Activated CD8-positive, alpha-beta memory T cell treated with anti-CD3 and anti-CD28 coated beads for 4 hours (primary cell): Measurements from ENCODE around the gene MYO1D.
A peak's percentile ranks its signal among the peaks of the same experiment; 100 is the strongest.
"Not testable (repeated sequence)": the region's sequence is repeated elsewhere in the genome, so short reads cannot be mapped to it uniquely, and the experiment has no call there.

Experiments
- DNase-seq, 2 donors: peaks; one replicate each; pipeline ENCODE4 v3.0.0-alpha.2; 2020; ENCODE audit warnings: low read depth in 2 of 2

Gene MYO1D

DNA sequence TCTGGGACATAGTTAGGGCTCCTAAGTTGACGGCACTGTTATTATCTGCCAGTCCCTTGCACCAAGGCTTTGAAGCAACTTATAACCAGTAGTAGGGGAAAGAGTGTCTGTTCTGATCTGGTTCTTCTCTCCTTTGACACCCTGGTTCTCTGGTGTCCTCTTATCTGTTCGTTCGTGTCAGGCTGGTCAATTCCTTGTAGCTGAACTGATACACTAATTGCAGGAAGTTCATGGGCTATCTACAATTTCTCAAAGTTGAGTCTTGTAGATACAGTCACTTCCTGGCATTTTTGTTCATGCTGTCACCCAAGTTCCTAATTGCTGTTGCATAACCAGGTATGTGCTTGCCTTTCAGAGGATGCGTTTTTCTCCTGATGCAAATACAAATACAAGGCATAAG, 17.3 kb upstream of the MYO1D start:
- no peak for DNase-seq

DNA sequence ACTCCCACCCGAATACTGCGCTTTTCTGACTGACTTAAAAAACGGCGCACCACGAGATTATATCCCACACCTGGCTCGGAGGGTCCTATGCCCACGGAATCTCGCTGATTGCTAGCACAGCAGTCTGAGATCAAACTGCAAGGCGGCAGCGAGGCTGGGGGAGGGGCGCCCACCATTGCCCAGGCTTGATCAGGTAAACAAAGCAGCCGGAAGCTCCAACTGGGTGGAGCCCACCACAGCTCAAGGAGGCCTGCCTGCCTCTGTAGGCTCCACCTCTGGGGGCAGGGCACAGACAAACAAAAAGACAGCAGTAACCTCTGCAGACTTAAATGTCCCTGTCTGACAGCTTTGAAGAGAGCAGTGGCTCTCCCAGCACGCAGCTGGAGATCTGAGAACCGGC, 10.5 kb upstream of the MYO1D start:
- DNase-seq, result not testable (repeated sequence)

DNA sequence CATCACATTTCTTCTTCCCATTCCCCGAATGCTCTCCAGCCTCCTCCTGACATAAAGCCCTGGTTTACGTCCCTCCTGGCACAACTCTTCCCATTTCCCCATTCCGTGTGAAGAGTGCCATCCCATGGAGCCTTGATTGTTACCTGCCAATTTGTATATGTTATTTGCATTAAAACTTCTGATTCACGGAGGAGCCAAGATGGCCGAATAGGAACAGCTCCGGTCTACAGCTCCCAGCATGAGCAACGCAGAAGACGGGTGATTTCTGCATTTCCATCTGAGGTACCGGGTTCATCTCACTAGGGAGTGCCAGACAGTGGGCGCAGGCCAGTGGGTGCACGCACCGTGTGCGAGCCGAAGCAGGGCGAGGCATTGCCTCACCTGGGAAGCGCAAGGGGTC, 10.0 kb upstream of the MYO1D start:
- DNase-seq, result not testable (repeated sequence)

DNA sequence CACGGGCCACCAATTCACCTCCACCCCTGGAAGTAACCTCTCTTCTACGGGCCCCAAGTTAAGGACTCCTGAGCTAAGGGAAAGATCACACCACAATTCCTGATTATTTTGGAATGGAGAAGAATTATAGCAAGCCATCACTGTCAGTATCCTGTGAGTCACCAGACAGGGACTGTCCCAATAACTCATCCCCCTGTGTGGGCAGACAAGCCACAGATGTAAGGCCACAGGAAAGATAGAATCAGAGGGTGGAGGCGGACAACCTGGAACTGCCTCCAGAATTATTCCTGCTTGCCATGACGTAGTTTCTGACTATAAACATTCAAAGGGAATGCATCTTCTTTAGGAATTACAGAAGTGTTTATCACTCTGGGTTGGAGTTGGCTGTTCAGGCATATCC, 5.8 kb upstream of the MYO1D start:
- DNase-seq, result no peak

DNA sequence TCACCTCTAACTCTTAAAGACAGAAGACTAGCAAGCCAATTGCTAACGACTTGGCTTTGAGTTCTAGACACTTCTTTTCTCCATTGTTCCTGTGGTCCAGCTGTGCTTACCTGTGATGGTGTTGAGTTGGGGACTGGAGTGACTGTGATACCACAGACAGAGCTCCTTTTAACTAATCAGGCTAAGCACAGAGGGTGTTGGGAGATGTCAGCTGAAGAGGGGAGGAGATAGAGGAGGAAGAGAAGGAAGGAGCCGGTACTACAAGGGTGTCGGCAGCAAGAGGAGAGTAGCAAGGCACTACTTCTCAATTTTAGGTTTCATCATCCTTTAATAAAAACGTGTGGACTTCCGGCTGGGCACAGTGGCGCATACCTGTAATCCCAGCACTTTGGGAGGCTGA, 5.1 kb upstream of the MYO1D start:
- no peak for DNase-seq

DNA sequence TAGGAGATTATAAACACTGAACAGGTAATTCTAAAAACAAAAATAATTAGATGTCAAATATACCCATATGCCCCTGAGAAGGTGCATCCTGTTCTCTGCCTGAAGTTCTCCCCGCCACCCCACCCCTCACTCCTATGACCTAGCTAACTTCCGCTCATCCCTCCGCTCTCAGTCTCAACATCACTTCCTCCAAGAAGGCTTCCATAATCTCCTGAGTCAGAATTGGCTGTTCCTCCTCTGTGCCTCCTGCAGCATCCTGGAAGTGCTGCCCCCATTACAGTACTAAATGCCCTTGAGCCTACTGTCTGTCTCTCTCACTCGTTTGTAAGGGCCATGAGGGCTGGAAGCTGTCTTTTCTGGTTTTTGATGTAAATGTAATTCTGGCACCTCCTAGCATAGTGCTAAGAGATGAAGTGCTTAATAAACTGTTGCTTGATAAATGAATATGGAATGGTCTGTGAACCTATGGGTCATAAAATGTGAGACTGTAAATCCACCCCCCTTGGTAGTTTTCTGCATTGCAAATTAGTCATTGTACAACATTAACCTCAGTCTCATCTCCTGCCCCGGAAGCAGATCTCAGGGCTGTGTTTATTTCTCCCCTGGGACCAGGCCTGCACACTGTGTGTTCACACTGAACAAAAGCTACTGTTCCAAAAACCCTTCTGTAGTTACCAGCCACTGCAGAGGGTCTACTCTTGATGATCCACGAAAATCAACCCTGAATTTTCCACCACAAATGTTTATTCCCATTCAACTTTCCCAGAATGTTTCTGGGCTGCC, 3.9 kb upstream of the MYO1D start:
- no peak for DNase-seq

DNA sequence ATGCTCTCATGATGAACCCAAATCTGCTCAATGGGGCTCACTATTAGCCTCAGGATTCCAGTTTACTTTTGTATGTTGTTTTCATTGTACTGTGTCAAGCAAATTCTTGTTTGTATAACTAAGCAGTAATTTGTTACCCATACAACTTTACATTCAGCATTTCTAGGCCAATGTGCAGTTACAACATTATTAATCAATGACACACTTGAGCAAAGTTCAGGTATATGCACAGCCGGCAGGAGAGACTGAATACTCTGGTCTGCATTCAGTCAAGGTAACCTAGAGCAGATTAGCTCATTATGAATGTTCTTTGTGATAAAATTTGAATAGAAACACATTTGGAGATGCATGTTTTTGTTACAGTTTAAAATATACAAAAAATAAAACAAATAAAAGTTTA, 2.2 kb upstream of the MYO1D start:
- no peak for DNase-seq

DNA sequence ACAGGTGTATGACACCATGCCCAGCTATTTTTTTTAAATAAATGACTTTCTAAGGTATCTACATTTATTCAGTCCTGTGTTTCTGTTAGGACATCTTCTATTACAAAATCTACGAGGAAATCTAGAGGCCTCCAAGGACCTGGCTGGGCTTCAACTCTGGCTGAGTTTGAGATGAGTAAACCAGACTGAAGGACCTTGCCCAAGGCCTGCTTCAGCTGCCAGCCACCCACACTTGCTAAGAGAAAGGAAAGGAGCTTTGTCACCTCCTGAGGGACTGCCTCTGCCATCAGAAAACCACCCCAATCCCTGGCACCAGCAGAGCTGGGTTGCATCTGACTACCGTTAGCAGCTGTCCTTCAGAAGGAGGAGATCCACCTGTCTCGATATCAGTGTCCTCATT, 1.3 kb upstream of the MYO1D start:
- DNase-seq, result no peak

DNA sequence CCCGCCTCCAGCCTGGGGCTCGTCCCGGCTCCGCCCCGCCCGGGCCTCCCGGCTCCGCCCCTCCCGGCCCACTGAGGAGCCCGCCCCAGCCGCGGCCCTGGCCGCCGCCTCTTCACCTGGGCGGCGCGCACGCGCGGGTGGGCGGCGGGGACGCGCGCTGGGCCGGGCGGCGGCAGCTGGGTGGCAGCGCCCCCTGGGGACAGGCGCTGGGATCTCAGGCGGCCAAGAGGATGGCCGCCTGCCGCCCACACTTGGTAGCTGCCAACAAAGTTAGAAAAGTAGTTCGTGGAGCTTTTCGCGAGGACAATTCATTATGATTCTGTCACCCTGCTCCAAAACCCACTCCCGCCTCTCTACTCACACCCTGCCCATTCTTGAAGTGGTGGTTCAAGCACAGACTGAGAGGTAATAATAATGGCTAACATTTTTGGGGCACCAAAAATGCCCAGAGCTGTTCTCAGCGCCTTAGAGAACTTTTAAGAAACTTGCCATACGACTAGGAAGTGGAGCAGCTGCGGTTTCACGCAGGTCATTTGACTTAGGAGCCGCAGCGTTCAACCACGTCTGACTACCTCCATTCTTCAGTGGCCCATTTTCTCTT, 340 bp upstream of the MYO1D start:
- DNase-seq, result peak; percentile 76 to 82

DNA sequence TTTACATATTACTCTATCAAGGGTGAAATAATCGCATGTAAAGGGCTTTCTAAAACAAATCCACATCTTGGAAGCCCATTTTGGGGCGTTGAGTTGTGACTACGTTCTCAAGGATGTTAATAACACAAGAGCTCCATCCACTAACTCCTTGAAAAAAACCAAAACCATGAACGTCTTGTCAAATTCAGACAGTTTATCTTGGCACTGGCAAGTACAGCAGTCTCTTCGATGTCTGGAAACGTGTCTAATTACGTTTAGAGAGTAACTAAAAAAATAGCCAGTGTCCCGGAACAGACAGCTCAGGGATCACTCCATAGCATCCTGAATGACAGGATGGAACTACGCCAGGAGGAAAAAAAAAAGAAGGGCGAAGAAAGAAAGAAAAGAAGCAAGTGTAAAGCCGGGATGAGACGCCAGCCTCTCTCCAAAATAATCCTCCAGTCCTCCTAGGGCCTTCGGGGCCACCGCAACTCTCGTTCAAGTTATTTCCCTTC, 954 bp downstream of the MYO1D start:
- DNase-seq, result no peak

DNA sequence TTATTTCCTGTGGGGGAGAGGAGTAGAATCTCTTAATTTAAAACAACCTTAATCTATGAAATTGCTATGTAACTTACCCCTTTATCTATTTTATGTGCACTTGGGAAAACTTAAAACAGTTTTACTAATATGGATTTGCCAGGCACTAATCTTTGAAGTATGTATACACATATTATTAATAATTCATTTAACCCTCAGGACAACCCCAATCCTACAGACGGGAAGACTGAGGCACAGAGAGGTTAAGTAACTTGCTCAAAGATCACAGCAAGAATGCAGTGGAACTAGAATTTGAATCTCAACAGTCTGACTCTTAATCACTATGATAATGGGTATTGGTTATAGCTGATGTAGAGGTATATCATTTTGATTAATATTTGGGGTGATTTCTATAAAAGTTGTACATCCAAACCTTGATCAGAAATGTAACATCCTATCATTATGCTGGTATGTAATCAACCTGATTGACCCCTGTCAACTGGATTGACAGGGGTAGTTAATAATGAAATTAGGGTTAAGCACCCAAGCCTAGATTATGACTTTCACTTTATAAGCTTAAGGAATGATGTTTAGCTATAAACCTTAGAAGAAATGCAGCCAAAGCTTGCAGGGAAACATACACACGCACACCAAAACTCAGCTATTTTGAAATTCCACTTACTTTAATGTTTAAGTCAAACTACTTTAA, 1.6 kb downstream of the MYO1D start:
- DNase-seq, result no peak

DNA sequence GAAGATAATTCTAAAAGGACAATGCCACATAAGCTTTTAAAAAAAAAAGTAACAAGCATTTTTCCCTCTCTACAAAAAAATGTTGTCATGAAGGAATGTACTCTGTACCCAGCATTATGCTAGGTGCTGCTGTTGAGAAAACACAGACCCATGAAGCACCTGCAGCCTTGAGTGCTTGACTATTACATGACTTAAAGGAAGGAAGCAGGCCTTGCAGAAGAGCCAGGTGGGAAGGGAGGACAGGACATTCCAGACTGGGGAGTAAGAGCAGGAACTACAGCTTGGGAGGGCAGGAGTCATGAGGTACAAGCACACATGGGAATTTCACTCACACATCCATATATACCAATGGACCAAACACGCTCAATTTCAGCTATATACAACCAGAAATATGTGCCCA, 3.8 kb downstream of the MYO1D start:
- no peak for DNase-seq

DNA sequence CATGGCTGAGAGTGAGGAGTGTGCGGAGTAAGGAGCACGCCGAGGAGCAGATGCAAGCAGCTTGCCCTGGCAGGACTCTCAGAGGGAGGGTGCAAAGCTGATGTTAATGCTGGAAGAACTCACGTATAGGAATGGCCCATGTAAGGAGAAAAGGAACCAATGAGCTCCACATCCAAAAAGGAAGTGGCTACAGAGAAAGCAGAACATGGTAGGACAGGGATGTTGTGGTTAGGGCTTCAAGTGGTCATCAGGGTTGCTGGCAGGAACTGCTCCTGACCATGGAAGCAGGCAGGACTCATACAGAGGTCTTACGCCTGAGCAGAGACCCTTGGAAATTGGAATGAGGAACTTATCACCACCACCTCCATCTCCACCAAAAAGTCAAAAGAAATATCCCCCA, 5.2 kb downstream of the MYO1D start:
- no peak for DNase-seq

DNA sequence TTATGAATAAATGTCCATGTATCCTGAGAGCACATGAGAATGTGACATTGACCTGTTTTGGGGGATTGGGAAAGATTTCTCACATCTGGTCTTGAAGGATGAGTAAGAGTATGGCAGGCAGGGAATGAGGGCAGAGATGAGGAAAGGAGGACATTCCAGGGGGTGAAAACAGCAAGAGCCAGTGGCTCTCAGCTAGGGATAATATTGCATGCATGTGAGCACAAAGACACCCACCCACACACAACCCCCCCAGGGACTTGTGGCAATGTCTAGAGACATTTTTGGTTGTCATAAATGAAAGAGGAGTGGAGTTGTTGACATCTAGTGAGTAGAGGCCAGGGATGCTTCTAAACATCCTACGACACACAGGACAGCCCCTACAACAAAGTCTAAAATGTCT, 6.0 kb downstream of the MYO1D start:
- DNase-seq, result no peak

DNA sequence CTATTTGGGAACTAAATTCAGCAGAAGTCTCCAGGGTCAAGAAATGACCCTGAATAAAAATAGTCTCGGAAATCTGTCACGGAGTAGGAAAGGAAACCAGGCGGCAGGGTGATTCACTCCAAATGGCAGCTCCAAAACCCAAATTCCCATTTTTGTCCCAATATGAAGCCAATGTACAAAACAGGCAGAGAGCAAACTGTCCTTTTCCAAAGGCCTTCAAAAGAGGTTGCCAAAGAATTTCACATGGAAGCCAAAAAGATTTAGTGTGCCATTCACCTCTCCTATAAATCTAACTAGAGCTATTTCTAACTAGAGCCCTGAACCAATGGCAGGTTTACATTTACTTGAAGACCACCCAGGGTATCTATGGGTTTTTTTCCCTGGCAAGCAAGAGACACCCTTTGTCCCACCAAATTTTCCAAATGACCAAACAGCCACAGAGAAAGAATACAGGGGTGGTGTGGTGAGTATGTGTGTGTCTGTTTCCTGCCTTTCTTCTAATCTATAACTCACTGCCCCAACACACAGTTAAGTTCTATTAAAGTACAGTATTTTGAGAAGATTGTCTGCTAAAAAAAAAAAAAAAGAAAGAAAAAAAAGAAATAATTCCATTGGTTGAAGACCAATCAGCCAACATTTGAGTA, 6.8 kb downstream of the MYO1D start:
- DNase-seq, result no peak

DNA sequence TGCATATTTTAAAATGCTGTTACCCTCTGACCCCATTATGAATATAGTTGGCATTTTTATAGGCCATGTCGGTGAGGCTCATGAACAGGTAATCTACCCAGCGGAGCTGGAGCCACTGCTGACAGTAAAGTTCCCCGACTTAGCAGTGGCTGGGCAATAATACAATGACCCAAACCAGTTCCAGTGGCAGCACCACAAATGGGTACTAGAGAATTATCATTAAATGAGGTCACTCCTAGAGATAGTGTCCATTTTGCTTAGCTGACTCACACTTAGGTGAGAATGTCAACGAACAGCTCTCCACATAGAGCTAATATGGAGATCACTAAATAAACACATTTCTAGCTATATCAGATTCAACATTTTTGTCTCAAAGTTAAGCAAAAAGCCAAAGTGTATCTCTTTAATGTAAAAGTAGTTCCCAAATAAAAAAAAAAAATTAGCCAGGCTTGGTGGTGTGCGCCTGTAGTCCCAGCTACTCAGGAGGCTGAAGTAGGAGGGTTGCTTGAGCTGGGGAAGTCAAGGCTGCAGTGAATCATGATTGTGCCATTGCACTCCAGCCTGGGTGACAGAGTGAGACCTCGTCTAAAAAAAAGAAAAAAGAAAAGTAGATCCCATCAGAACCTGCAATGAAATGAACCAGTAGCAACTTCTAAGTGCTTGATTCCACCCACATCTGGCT, 7.4 kb downstream of the MYO1D start:
- no peak for DNase-seq

DNA sequence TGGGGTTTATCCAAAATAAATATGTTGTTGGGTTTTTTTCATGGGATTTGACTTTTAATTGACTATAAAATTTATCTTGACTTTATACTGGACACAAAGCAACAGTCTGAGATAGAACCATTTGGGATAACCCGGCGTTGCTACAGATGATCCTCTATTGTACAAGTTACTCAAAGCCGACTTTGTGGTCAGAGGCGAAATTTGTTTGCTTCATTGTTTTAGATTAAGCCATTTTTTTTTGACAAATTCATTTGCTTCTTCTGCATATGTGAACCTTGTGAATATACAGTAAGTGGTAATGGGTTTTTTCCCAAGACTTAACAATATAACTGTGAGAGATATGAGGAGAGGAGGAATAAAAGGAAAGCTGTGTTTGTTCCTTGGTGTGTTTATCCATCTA, 11.8 kb downstream of the MYO1D start:
- DNase-seq, result no peak

DNA sequence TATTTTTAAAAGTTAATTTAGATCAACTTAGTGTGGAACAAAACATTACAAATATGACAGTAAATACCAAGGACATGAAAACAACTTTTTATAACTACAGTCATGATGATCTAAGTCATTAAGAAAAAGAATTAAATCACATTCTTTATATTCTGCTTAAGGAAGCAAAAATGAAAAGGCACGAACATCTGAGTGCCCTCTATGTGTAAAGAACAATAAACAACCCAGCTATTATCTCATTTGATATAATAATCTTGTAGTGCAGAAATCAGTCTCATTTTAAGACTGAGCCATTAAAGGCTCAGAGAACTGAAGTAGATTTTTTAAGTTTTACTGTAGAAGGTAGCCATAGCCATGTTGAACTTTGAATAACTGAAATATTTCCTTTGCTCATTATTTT, 13.4 kb downstream of the MYO1D start:
- DNase-seq, result no peak

DNA sequence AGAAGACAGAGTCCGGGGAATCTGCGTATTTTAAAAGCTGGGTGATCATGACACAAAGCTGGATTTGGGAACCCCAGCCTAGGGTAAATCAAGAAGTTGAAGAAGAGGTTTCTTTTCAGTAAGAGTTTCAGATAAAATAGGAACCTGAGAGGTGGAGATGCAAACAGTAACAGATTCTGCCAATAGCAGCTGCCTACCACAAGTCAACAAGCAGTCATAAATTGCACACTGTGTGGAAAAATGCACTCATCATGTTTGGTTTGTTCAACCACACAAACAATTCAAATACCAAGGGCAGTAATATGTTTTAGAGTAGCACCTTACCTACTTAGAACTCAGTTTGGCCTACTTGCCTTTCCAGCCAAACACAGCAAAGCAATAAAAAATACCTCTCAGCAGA, 14.0 kb downstream of the MYO1D start:
- no peak for DNase-seq

DNA sequence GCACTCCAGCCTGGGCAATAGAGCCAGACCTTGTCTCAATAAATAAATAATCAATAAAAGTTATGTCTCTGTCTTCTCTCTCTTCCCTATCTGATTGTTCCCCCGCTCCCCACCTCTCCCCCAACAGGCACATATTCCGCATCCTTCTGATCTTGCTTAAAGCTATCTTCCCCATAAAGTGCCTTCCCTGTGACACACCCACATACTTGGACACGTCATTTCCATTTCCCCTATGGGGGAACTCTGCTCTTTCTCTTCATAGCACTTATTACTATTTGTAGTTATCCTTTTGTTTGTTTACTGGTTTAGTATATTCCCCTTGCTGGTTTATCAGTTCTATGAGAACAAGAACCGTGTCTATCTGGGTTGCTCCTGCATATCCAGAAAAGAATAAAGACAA, 14.9 kb downstream of the MYO1D start:
- DNase-seq, result no peak

DNA sequence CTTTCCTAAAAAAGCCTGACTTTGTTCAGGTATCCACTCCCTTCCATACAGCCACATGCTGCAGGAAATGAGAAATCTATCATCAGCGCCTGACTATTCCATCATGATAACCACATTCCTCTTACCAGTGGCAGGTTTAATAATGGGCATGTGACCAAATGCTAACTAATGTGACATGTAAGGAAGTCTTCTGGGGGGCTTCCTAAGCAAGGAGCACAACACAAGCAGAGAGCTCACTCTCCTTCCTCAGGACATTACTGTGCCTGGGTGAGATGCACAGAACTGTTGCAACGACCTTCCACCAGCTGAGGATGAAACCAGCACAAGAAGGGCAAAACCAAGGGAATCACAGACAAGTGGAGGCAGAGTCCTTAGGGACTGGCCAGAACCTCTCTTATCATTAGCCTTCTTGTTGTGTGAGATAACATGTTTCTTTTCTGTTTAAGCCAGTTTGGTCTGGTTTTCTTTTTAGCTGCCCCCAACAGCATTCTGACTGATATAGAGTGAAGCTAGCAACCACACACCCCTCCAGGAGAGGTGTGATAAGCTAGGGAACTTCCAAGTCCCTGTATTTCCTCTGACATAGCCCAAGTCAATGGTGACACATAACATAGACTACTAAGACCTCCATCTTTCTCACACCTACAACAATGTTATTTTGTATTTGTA, 16.9 kb downstream of the MYO1D start:
- DNase-seq, result no peak
